GM18873 (cell line): ENCODE results near the gene CBFA2T2.
"Not testable (repeated sequence)": the region's sequence is repeated elsewhere in the genome, so short reads cannot be mapped to it uniquely, and the experiment has no call there.

ENCODE experiments used
- ATAC-seq: cut with Tn5 transposase; IDR thresholded peaks from one replicate; pipeline ENCODE4 v1.9.1; 2021; ENCODE audit warnings: mild to moderate bottlenecking, moderate library complexity, moderate number of reproducible peaks; ENCODE audit not compliant: unreplicated experiment, low FRiP score

The CBFA2T2 gene

DNA sequence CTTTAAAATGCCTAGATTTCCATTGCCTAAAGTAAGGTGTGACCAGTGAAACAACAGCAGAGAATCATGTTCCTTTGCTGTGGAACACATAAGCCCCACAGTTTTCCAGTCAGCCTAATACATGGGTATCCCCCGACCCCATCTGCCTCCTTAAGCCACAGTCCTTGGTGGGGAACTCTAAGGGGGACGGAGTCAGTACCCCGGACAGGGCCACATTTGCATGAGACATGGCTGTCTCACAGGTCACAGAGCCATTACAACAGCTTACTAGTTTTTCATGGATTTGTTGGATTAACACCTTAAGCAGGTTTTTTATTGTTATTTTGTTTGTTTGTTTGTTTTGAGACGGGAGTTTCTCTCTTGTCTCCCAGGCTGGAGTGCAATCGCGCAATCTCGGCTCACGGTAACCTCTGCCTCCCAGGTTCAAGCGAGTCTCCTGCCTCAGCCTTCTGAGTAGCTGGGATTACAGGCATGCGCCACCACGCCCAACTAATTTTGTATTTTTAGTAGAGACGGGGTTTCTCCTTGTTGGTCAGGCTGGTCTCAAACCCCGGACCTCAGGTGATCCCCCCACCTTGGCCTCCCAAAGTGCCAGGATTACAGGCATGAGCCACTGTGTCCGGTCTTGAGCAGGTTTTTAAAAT lies 157.2 kb downstream of the CBFA2T2 start:
- not testable (repeated sequence) for ATAC-seq

DNA sequence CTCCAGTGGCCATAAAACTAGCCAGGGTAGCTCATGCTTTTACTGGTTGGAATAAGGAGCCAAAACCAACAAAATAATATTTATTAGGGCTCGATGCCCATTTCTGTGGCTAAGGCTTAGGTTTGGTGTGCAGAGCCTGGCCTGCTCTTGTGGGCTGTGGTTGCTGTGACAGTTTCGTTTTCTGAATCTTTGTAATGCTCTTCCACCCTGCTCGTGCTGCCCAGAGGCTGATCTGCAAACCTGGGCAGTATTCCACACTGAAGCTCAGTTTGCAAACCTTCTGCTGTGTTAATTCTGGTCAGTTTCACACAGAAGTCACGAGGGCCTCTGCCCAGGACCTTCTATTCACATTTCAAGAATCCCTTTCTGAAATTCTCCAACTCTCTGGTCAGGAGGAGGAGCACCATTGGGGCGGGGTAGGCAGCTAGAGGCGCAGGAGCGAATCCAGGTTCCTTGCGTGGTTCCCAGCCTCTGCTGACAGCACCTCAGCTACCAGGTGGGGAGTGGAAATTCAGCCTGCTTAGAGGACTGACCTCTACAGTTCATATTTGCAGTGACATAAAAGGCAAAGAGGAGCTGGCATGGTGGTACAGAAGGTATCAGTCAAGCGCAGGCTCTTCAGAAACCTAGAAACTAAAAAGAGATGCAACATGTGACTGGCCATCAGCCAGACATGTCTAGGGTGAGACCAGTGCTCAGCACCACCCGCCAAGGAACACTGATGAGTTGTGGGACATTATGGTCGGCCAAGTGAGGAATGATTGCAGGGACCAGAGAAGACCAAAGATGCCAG lies 157.9 kb downstream of the CBFA2T2 start:
- no peak for ATAC-seq

GRCh38 chr20:33648396-33649004 lies 158.6 kb downstream of the CBFA2T2 start:
- ATAC-seq, result no peak

GRCh38 chr20:33649201-33649681 lies 159.3 kb downstream of the CBFA2T2 start:
- no peak for ATAC-seq

DNA sequence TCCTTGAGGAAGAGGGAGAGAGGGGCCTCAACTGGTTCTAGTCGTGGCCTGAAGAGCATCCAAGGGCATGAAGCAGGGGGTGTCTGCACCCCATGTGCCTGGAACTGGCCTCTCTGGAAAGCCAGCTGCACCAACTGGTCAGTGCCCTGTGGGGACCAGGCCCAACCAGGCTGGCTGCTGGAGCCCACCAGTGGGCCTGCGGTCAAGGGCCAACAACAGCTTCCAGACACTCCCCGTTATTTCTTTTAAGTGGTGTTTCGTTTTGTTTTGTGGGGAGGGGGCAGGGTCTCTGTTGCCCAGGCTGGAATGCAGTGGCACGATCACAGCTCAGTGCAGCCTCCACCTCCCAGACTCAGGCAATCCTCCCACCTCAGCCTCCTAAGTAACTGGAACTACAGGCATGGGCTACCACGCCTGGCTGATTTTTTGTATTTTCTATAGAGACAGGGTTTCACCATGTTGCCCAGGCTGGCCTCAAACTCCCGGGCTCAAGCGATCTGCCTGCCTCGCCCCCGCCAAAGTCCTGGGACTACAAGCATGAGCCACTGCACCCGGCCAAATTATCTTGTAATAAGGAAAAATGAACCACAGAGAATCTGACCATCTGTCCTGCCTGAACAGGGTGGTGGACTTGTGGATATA lies 160.3 kb downstream of the CBFA2T2 start:
- ATAC-seq, result no peak

GRCh38 chr20:33650753-33651561 lies 161.1 kb downstream of the CBFA2T2 start:
- no peak for ATAC-seq

- ATAC-seq, result no peak
These were observed 161.7 kb downstream of the CBFA2T2 start for GRCh38 chr20:33651562-33652048.

DNA sequence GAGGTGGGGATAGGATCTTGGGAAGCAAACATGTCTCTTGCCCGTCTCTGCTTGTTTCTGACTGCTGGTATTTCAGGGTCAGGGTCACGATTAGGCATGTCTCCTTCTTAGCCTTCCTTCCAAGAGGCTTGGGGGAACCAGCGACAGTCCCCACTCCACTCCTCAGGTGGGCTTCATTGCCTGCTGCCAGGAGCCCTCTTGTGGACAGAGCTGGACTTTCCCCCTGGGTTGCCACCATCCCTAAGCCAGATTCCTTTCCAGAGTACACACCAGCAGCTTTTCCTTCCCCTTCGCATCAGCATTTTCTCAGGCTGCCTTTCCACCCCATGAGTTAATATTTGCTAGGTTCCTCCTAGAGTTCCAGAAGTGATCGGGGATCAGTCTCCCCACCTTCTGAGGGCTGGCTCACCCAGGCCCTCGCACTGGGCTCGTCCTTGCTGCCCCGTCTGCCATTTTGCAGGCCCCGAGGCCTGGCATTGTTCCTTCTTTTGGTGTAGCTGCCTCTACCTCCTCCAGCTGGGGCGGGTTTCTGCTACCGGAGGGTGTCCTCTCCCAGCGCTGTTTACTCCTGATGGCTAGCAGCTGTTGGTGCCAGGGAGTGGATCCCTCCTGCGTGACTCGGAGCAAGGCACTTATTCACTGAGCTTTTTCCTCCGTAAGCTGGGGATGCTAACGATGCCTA lies 163.5 kb downstream of the CBFA2T2 start:
- no peak for ATAC-seq

GRCh38 chr20:33653900-33654596 lies 164.2 kb downstream of the CBFA2T2 start:
- no peak for ATAC-seq

GRCh38 chr20:33654680-33655161 lies 164.8 kb downstream of the CBFA2T2 start:
- no peak for ATAC-seq

DNA sequence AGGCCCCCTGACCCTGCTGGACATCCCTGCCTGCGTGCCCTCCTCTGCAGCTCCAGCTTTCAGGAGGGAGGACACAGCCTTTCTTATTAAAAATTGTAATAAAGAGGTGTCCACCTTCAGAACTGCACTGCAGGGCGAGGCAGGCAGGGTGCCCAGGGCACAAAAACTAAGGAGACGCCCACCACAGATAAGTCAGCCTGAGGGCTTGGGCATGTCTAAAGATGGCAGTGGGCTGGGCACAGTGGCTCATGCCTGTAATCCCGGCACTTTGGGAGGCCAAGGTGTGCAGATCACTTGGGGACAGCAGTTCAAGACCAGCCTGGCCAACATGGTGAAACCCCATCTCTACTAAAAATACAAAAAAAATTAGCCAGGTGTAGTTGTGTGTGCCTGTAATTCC lies 165.3 kb downstream of the CBFA2T2 start:
- ATAC-seq, result no peak

DNA sequence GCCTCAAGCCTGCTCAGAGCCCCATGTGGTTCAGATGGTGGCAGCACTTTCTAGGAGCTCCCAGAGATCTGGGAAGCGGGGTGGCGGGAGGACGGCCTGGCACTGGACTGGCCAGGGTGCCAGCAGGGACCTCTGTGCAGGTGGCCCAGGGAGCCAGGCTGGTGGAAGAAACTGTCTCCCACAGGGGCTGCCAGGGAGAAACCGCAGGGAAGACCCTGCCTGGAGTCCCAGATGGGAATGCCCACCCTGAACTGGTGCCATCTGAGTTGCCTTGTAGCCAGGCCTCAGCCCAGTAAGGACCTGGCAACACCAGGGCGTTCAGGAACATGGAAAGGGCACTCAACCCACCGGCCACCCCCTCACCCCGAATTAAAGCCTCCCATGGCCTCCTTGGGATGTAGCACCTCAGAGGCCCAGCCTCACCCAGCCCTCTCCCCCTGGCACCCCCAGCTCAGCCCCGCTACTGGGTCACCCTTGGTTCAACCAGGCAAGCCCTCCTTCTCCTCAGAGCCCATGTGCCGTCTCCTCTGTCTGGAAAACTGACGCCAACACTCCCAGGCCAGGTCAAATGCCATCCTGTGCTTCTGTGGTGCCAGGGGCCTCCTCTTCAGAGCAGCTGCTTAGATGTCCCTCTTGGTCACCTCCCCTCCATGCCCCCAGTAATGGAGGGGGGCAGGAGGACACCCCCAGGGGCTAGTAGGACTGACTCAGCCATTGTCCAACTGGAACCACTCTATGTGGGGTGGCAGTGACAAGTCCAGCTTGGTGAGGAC lies 166.3 kb downstream of the CBFA2T2 start:
- ATAC-seq, result no peak

DNA sequence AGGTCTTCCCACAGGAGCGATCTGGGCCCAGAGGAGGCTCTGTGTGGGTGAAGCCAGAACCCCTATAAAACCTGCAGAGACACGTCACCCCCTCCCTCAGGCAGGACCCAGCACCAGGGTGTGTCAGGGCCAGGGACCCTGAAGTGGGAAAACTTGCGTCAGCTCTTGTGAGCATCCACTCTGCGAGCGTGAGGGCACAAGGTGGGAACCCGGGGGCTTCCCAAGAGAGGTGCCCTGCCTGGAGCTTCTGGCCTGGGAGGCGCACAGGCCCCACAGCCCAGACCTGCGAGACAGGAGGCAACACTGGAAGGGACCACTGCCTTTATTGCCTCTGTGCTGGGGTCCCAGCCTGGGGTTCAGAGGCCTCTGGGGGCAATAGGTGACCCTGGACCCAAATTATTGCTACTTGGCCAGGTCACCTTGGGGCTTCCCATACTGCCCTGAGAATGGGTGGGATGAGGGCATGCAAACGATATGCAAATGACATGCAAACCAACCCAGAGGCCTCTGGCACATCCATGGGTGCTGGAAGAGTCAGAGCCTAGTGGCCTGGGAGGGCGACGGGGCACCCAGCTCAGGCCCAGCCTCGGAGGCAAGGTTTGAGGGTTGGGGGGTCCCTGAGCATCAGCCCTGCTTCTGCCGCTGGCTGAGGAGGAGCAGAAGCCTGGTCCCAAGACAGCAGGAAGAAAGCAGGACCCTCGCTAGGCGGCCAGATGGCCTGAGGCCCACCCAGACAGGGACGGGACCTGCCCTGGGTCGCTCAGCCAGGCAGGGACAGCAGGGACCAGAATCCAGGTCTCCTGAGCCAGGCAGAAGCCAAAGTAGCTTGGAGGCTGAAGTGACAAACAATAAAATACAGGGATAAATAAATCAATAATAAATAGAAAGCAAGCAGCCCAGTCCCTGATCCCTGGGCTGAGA lies 167.1 kb downstream of the CBFA2T2 start:
- no peak for ATAC-seq

DNA sequence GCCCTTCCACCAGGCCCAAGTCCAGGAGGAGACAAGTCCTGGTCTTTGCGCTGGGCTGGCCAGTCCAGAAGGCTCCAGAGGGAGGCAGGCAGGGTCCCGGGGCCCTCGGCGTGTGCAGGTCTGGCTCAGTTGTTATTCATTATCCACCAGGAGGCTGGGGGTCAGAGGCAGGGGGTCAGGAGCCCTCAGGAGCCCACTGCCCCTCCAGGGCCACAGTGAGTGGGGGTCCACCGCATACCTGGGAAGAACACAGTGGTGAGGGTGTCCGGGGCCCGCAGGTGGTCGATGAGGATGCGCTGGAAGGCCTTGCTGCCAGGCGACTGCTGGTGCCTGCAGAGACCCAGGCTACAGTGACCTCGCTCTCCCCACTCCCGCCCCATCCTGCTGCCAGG lies 167.8 kb downstream of the CBFA2T2 start:
- ATAC-seq, result no peak

GRCh38 chr20:33658510-33658909 lies 168.6 kb downstream of the CBFA2T2 start:
- ATAC-seq, result no peak

GRCh38 chr20:33658929-33659328 lies 169.0 kb downstream of the CBFA2T2 start:
- ATAC-seq, result no peak
